Stimulated activated CD4-positive, alpha-beta T cell treated with anti-CD3 and anti-CD28 coated beads, Interleukin-12 subunit alpha, Interleukin-12 subunit beta, amount 100 ng/mL, for 4 hours (primary cell): ENCODE results near the gene PIGH.
"Not testable (repeated sequence)": the region's sequence is repeated elsewhere in the genome, so short reads cannot be mapped to it uniquely, and the experiment has no call there.

Experiments used
- DNase-seq: peaks from one replicate; pipeline ENCODE4 v3.0.0-alpha.2; 2020

PIGH gene

GRCh38 chr14:67547224-67547780 lies 52.8 kb downstream of the PIGH start:
- DNase-seq: no peak

- DNase-seq: no peak
Observed at GRCh38 chr14:67544590-67544989, 55.5 kb downstream of the PIGH start.

GRCh38 chr14:67542620-67543019 lies 57.4 kb downstream of the PIGH start:
- not testable (repeated sequence) for DNase-seq

- DNase-seq: no peak
Observed at GRCh38 chr14:67541448-67542387, 58.4 kb downstream of the PIGH start.
